HuH-7 (cell line): ENCODE measurements around the gene BMF.
A peak's percentile ranks its signal among the peaks of the same experiment; 100 is the strongest.

Experiments
- DNase-seq: peaks from one replicate; pipeline ENCODE4 v3.0.0; 2011; ENCODE audit warnings: low spot score

BMF gene

DNA sequence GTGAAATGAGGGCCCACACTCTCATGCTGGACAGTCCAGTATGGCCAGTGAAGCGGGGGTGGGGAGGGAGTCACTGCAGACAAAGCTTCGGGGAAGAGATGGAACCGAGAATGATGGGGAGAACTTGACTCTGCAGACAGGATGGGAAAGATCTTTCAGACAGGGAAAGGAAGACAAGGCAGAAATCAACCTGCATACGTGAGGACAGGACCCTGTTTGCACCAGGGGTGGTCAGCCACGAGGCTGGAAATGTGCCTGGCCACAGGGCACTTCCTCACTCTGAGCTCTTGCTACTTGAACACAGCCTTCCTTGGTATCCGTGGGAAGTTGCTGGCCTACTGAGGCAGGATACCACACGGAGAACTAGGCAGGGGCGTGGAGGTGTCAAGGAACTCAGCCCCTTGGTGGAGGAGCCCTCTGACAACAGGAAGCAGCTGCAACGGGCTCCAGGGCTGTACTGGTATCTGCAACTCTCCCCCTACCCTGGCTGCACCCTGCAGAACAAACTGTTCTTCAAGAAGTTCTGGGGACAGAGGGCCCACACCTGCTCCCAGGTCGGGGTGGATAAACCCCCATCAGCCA, 60.4 kb downstream of the BMF start:
- no peak for DNase-seq

DNA sequence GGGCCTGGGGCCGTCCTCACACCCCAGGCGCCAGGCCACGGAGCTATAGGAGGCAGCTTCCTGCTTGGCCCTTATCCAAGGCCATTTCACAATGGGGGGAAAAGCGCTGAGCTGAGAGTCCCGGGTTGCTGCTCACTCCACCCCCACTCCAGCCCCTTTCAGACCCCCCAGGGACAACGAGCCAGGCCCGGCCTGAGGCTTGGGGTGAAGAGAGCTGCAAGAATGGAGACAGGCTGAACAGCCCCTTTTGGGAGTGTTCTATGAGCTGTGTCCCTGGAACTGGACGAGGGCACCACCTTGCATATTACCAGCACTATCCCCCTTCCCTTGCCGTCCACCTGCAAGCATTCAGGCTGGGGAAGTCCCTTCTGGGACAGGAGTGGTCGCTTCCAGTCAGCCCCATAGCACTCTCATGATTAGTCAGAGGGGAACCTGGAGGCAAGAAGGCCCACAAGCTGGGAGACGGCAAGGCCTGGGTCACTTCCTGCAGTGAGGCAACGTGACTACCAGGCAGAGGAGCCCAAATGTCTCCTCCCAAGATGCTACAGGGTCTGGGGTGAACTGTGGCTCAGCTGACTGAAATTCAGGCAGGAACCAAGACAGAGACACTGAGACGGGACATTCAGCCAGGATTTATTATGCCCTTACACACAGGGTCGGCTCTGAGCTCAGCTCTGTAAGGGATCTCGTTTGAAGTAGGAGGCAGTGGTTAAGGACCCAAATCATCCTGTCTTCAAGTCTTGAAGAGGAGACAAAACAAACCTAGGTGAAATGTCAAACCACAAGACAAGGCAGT, 61.1 kb downstream of the BMF start:
- DNase-seq = no peak

DNA sequence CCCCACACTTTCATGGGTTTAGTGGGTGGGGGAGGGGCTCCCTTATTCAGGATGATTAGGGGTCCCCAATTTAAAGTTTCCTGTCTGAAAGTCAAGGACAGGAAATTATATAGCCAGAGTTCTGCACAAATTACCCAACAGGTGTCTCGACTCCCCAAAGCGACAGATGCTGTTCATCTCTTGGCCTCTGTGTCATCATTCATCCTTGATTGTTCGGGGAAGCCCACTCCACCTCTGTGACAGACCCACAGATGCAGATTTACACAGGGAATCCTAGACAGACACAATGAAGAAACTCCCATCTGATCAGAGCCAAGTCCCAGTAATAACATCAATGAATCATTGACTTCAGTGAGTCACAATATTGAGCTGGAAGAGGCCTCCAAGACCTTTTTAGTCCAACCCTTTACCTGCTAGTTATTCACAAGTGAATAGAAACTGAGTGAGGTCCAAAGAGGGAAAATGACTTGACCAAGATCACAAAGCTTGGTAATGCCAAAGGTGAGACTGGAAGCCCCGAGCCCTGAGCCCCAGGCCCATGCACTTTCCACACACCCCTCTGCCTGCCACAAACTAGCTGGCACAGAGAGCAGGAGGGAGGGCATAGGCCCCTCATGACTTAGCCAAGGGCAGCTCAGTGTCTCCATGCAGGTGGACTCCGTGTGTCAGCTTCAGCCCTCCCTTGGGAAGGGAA, 61.8 kb downstream of the BMF start:
- no peak for DNase-seq

DNA sequence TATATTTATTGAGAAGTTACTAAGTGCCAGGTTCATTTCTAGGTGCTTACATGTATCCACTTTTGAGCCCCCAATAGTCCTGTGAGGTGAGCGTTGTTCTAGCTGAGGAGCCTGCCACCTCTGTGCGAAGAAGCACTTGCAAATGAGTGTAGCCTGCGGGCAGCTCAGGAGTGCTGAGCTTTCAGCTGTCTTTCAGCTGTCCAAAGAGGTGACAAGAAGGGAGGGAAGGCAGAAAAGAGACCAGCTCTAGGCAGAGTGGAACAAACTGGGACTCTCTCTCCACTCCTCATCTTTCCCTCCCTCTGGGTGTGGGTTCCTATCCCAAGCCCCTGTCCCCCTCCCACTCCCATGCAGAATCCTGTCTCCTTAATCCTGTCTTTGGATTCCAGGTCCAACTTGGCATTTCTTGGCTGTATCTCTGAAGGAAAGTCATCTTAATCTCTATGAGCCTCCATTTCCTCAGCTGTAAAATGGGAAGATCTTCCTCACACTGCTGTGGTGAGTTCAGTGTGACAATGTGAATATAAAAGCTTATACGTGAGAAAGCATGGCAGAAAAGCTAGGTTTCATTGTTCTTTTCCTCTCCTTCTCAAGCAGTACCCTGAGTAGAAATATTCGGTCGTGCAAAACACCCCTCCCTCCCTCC, 63.0 kb downstream of the BMF start:
- DNase-seq = no peak

DNA sequence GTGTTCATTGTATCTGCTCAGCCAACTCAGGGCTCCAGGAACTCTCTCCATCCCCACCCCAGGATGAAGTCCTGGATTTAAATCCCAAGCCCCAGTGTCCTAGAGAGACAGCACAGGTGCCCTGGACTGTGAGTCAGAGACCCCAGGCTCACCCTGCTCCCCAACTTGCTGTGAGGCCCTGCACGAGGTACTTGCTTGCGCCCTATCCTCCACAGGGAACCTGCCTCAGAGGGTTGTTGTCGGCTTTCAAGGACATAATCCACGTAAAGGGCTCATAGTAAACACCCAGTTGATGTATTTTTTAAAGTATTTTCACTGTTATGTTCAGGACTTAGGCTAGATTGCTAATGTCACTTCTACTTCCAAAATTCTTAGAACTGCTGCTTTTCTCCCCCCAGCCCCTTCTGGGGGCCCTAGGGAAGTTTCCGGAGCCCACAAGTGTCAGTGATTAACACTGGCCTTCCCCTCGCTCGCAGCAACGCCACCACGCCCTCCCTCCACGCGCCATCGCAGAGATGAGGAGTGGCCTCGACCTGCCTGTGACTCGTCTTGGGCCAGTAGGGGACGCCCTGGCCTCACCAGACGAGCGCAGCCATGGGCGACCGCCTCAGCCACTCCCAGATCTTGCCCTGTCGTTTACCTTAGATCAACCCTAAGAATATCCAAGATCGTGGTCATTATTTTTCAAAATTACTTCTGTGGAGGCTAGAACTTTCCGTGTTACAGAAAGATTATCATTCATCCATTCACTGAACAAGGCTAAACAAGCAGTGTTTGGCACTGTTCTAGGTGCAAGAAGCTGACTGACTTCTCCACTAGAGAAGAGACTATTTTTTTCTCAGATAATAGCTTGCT, 63.7 kb downstream of the BMF start:
- peak; percentile 84 for DNase-seq

DNA sequence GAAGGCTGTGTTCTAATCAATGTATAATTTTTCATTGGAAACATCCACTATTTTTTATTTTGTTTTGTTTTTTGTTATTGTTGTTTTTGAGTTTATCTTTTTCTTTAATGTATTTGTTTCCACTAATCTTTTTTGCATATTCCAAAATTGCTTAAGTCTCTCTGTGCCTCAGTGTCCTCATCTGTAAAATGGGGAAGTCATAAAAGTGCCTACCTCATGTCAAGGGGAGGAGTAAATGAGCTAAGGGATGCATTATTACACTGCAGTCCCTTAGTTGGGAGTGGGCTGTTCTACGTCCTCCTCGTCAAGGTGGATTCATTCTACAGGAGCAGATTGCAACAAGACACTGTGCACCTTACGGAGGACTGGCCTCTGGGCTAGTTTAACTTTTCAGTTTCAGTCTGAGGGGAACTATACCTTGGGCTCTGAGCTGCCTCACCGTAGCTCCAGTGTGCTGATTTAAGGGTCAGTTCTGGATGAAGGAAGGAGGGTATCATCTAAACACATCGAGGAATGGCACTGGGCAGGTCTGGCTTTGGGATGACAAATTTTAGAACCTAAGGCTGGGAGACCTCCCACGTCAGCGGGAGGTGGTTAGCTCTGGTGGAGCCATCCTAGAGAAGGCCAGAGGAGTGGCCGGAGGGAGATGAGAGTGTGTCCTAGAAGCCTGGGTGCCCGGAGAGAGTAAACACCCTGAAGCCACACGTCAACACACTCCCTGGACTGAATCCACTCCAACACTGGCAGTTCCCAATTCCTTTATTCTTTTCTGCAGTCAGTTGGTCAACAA, 64.6 kb downstream of the BMF start:
- no peak for DNase-seq

DNA sequence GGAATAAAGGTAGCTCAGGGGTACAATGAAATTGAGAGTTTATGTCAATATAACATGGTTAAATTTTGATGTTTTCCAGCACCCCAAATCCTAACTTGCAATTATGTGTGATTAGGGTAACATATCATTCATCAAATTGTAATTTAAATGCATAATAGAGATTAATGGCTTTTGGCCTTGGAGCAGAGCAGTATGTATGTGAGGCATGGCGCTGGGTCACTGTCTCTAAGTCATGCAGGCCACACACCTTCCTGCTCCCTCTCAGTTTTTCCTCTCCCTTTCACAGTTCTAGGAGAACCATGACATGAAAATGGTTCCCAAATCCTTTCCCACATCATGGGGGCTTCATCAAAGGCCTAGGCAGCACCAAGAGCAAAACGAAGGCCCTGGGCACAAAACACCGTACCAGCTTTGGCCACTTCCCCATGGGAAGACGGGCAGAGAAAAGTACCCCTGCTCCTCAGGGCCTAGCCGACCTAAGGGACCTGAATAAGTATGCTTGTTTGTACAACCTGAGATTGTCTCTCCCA, 65.8 kb downstream of the BMF start:
- no peak for DNase-seq

DNA sequence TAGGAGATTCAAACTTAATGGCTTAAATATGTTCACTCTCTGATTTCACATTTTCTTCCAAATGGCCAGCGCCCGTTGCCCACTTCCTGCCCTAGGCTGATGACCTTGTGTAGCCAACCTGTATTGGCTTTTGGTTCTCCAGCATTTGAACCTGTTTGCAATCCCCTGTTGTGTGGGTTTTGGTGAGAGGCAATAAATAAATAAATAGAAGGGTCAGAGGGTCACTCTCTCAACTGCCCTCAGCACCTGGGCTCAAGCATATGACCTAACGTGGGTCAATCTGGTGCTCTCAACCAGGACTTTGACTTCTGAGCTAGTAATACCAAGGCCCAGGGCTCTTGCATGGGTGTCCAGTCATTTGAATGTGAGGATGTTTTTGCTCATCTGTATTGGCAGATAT, 67.9 kb downstream of the BMF start:
- DNase-seq = no peak

DNA sequence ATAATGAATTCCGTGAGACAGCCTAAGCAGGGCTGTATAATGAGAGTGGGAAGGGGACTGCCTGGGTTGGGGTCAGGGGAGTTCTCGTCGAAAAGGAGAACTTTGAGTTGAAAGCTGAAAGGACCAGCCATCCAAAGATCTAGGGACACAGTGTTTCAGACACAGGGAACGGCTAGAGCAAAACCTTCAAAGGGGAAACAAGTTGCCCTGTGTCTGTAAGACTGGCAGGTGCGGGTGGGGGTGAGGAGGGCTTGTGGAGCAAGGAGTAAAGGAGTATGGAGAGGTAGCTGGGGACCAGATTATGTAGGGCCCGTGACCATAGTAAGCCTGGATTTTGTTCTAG, 68.4 kb downstream of the BMF start:
- DNase-seq = no peak

DNA sequence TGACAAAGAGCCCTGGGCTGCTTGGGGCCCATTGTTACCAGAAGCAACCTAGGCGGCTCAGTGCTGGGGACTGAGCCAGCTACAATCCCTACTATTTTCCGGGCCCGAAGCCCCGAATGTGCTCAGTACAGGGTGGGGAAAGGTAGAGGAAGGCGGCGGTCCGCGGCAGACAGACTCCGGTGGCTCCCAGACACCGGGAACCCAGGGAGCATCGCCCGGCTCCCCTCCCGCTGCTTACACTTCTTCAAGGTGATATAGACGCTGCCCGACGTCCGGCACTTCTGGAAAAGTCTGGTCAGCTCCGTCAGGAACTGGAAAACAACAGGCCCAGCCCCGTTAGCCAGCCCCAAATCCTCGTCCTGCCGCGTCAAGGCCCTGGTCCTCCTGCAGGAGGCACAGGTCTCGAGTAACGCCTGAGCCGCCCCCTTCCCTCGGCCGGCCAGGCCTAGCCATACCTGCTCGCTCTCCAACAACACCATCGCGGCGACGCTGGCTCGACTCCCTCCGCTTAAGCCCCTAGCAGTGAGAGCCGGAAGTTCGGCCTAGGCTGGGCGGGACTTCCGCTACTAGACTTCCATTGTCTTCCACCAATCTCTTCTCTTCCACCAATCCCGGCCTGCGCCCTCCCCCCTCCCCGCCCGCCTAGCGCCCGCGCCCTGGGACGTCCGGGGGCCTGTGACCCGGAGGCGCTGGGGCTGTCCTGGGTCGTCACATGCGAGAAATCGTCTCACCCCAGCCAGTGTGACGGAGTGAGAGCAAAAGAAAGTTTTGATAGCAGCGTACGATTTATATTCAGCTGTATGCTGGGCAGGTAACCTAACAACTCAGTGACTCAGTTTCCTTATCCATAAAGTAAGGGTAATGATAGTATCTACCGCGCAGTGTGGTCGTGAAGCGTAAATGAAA, 69.8 kb downstream of the BMF start, which contains the start of gene SRP14:
Gene SRP14 (minus strand): TSS at position 544 of the 906 bp plus-strand sequence. CDS start 65 bp downstream, at position 479.
- peak; percentile 74 for DNase-seq

DNA sequence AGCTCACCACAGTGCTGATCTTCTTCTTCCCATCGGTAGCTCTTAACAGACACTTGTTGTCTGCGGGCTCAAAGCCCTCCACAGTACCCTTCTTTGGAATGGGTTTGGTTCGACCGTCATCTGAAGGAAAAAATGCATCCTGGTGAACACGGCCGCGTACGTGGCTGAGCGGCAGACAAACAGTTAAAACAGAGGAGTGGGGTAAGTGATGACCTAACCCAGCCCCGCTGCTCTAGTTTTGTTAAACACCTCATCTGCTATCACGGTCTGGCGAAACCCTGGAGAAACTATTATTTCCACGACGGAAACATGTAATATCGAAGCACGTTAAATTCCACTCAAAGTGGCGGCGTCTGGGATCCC, 70.4 kb downstream of the BMF start:
- DNase-seq = no peak
